GM18517 (cell line): ENCODE results near the gene PLEKHH1.

Experiments
- ATAC-seq: cut with Tn5 transposase; IDR thresholded peaks from one replicate; pipeline ENCODE4 v1.9.1; 2021; ENCODE audit warnings: mild to moderate bottlenecking, moderate library complexity; ENCODE audit not compliant: unreplicated experiment

The PLEKHH1 gene

GRCh38 chr14:67562025-67562775 lies 29.1 kb downstream of the PLEKHH1 start:
- no peak for ATAC-seq

- no peak for ATAC-seq
Measured at GRCh38 chr14:67562776-67563150, 29.7 kb downstream of the PLEKHH1 start.

- ATAC-seq = no peak
Measured at GRCh38 chr14:67564236-67564635, 31.1 kb downstream of the PLEKHH1 start.

- no peak for ATAC-seq
Measured at GRCh38 chr14:67566908-67567307, 33.8 kb downstream of the PLEKHH1 start.

GRCh38 chr14:67567654-67568053 lies 34.6 kb downstream of the PLEKHH1 start:
- ATAC-seq = no peak

- ATAC-seq = no peak
Measured at GRCh38 chr14:67569011-67569650, 36.0 kb downstream of the PLEKHH1 start.

- no peak for ATAC-seq
Measured at GRCh38 chr14:67569651-67570290, 36.7 kb downstream of the PLEKHH1 start.

- ATAC-seq = no peak
Measured at GRCh38 chr14:67570453-67570852, 37.4 kb downstream of the PLEKHH1 start.

GRCh38 chr14:67571275-67571990 lies 38.3 kb downstream of the PLEKHH1 start:
- no peak for ATAC-seq

- ATAC-seq = no peak
Measured at GRCh38 chr14:67571991-67572323, 38.9 kb downstream of the PLEKHH1 start.

- no peak for ATAC-seq
Measured at GRCh38 chr14:67572608-67573007, 39.5 kb downstream of the PLEKHH1 start.

GRCh38 chr14:67573228-67574010 lies 40.3 kb downstream of the PLEKHH1 start:
- ATAC-seq = no peak

- no peak for ATAC-seq
Measured at GRCh38 chr14:67574156-67574555, 41.1 kb downstream of the PLEKHH1 start.

GRCh38 chr14:67574806-67575205 lies 41.7 kb downstream of the PLEKHH1 start:
- no peak for ATAC-seq

GRCh38 chr14:67575684-67576083 lies 42.6 kb downstream of the PLEKHH1 start:
- ATAC-seq = no peak

- no peak for ATAC-seq
Measured at GRCh38 chr14:67576216-67576955, 43.3 kb downstream of the PLEKHH1 start.

- no peak for ATAC-seq
Measured at GRCh38 chr14:67577181-67577808, 44.2 kb downstream of the PLEKHH1 start.

- ATAC-seq = no peak
Measured at GRCh38 chr14:67577909-67578749, 45.0 kb downstream of the PLEKHH1 start.

GRCh38 chr14:67579040-67579439 lies 46.0 kb downstream of the PLEKHH1 start:
- no peak for ATAC-seq
